IMR-90 (cell line): ENCODE measurements around the gene BICD1. TPM values are rescaled to one million over a fixed set of nuclear protein-coding genes. Genes with fewer than 3 reads are reported as not detected.

Experiments used
- ATAC-seq: fragments of 200-7000 bp; cut with Tn5 transposase; 2 replicates; pipeline ENCODE4 v1.9.1; 2020; ENCODE audit warnings: low read depth, mild to moderate bottlenecking, moderate library complexity
- BruUV-seq: library from RNA; stranded (reverse); fragments of 400-500 nt; replicated peaks from 2 replicates; lab custom pipeline; 2021; lab: Mats Ljungman, UMichigan
- CTCF ChIA-PET: fragments of 300-600 bp; formaldehyde crosslinking; extraction: SDS; loops from one replicate; lab custom pipeline; 2021; ENCODE audit warnings: antibody characterized with exemption; lab: Yijun Ruan, JAX
- POLR2A ChIA-PET: fragments of 300-600 bp; sonication (Branson Sonifier 250); formaldehyde crosslinking; loops from one replicate; lab custom pipeline; 2022; ENCODE audit warnings: antibody characterized with exemption; ENCODE audit not compliant: unreplicated experiment; lab: Charles Lee
- DNase-seq: peaks from one replicate; pipeline ENCODE4 v3.0.0; 2013
- H2AFZ ChIP-seq: replicated peaks from 2 replicates; pipeline ENCODE3; 2013; ENCODE audit warnings: low read length, mild to moderate bottlenecking; ENCODE audit not compliant: poor library complexity
- H2AK5ac ChIP-seq: 2 replicates; pipeline ENCODE4 v1.6.1; 2013; ENCODE audit warnings: low read depth, low read length, inconsistent platforms
- H2AK9ac ChIP-seq: replicated peaks from 2 replicates; pipeline ENCODE3; 2013; ENCODE audit warnings: mild to moderate bottlenecking, low read depth, low read length, moderate library complexity; ENCODE audit not compliant: poor library complexity
- H2BK120ac ChIP-seq: 2 replicates; pipeline ENCODE4 v1.6.1; 2013; ENCODE audit warnings: low read depth, low read length, inconsistent platforms
- H2BK15ac ChIP-seq: 3 replicates; pipeline ENCODE4 v1.6.1; 2013; ENCODE audit warnings: low read depth, low read length, inconsistent platforms
- H2BK20ac ChIP-seq: 2 replicates; pipeline ENCODE4 v1.6.1; 2013; ENCODE audit warnings: low read depth, mild to moderate bottlenecking, inconsistent platforms, low read length, moderate library complexity
- H2BK5ac ChIP-seq: 2 replicates; pipeline ENCODE4 v1.6.1; 2013; ENCODE audit warnings: mild to moderate bottlenecking, low read depth, low read length, inconsistent platforms; ENCODE audit not compliant: poor library complexity, severe bottlenecking
- H3K14ac ChIP-seq: replicated peaks from 2 replicates; pipeline ENCODE4 v1.6.1; 2013; ENCODE audit warnings: low read depth, low read length, inconsistent platforms
- H3K18ac ChIP-seq: 2 replicates; pipeline ENCODE4 v1.6.1; 2013; ENCODE audit warnings: low read depth, low read length, control low read depth
- H3K23ac ChIP-seq: 2 replicates; pipeline ENCODE4 v1.6.1; 2013; ENCODE audit warnings: low read depth, low read length, inconsistent platforms
- H3K27ac ChIP-seq: 2 replicates; pipeline ENCODE4 v1.5.1; 2013; ENCODE audit warnings: mild to moderate bottlenecking, control low read depth, low read length; ENCODE audit not compliant: insufficient read depth
- H3K27me3 ChIP-seq: 2 replicates; pipeline ENCODE4 v1.6.1; 2013; ENCODE audit warnings: low read length; ENCODE audit not compliant: control insufficient read depth, insufficient read depth
- H3K36me3 ChIP-seq: 2 replicates; pipeline ENCODE4 v1.6.1; 2013; ENCODE audit warnings: low read length, mixed read lengths; ENCODE audit not compliant: control insufficient read depth, insufficient read depth
- H3K4ac ChIP-seq: 2 replicates; pipeline ENCODE4 v1.6.1; 2013; ENCODE audit warnings: low read depth, low read length, inconsistent platforms
- H3K4me1 ChIP-seq: 2 replicates; pipeline ENCODE4 v1.6.1; 2013; ENCODE audit warnings: low read length, mixed read lengths; ENCODE audit not compliant: control insufficient read depth, insufficient read depth
- H3K4me2 ChIP-seq: 2 replicates; pipeline ENCODE4 v1.6.1; 2013; ENCODE audit warnings: low read depth, mild to moderate bottlenecking, control low read depth, low read length, moderate library complexity
- H3K4me3 ChIP-seq: 2 replicates; pipeline ENCODE4 v1.5.1; 2013; ENCODE audit warnings: low read depth, mild to moderate bottlenecking, control low read depth, low read length, moderate library complexity; ENCODE audit not compliant: insufficient read depth
- H3K56ac ChIP-seq: 2 replicates; pipeline ENCODE4 v1.6.1; 2013; ENCODE audit warnings: low read length, inconsistent platforms; ENCODE audit not compliant: insufficient read depth; ENCODE audit errors: extremely low read depth
- H3K79me1 ChIP-seq, 2 experiments: 2 replicates each; pipeline ENCODE4 v1.6.1; 2013; ENCODE audit warnings: low read length in 2 of 2, inconsistent platforms in 1 of 2, low read depth in 1 of 2
- H3K9ac ChIP-seq: 2 replicates; pipeline ENCODE4 v1.6.1; 2013; ENCODE audit warnings: low read depth, low read length, control low read depth
- H3K9me1 ChIP-seq: 2 replicates; pipeline ENCODE4 v1.6.1; 2013; ENCODE audit warnings: low read length, inconsistent platforms; ENCODE audit not compliant: insufficient read depth
- H3K9me3 ChIP-seq: 2 replicates; pipeline ENCODE4 v1.6.1; 2013; ENCODE audit warnings: low read length; ENCODE audit not compliant: control insufficient read depth, insufficient read depth
- H4K20me1 ChIP-seq: 2 replicates; pipeline ENCODE4 v1.6.1; 2013; ENCODE audit warnings: low read length, inconsistent platforms; ENCODE audit not compliant: insufficient read depth
- H4K5ac ChIP-seq: 2 replicates; pipeline ENCODE4 v1.6.1; 2013; ENCODE audit warnings: mild to moderate bottlenecking, low read depth, low read length, control low read depth
- H4K8ac ChIP-seq, 2 experiments: 2 replicates each; pipeline ENCODE4 v1.6.1; 2013; ENCODE audit warnings: low read depth in 2 of 2, low read length in 2 of 2, control low read depth in 1 of 2, inconsistent platforms in 1 of 2
- H4K91ac ChIP-seq: 2 replicates; pipeline ENCODE4 v1.6.1; 2013; ENCODE audit warnings: low read depth, low read length, inconsistent platforms; ENCODE audit not compliant: insufficient read depth
- BHLHE40 ChIP-seq: fragments of 150-350 bp; IDR thresholded peaks from 2 replicates; pipeline ENCODE4 v1.6.1; 2016; ENCODE audit warnings: mild to moderate bottlenecking, low read depth, low read length
- CEBPB ChIP-seq: IDR thresholded peaks from 2 replicates; pipeline ENCODE4 v1.6.1; 2012; ENCODE audit warnings: low read depth, low read length, improper control_type of control experiment
- CHD1 ChIP-seq: IDR thresholded peaks from 2 replicates; pipeline ENCODE4 v1.6.1; 2012; ENCODE audit warnings: low read depth, low read length, improper control_type of control experiment
- CTCF ChIP-seq: conservative IDR thresholded peaks from 2 replicates; pipeline ENCODE4 v1.5.1; 2012; ENCODE audit warnings: mild to moderate bottlenecking, low read depth, low read length, improper control_type of control experiment
- FOS ChIP-seq: fragments of 150-350 bp; IDR thresholded peaks from 2 replicates; pipeline ENCODE4 v1.6.1; 2016; ENCODE audit warnings: low read depth, low read length
- MAFK ChIP-seq: IDR thresholded peaks from 2 replicates; pipeline ENCODE4 v1.6.1; 2012; ENCODE audit warnings: low read depth, low read length, improper control_type of control experiment
- MAZ ChIP-seq: IDR thresholded peaks from 2 replicates; pipeline ENCODE4 v1.6.1; 2012; ENCODE audit warnings: low read depth, mild to moderate bottlenecking, low read length, improper control_type of control experiment, moderate library complexity, borderline replicate concordance
- MXI1 ChIP-seq: IDR thresholded peaks from 2 replicates; pipeline ENCODE4 v1.6.1; 2012; ENCODE audit warnings: low read depth, mild to moderate bottlenecking, low read length, moderate library complexity, borderline replicate concordance
- NFE2L2 ChIP-seq: fragments of 150-350 bp; IDR thresholded peaks from 2 replicates; pipeline ENCODE4 v1.6.1; 2016; ENCODE audit warnings: low read depth, mild to moderate bottlenecking, low read length
- POLR2A ChIP-seq: IDR thresholded peaks from 2 replicates; pipeline ENCODE4 v1.6.1; 2012; ENCODE audit warnings: mild to moderate bottlenecking, low read depth, low read length
- RAD21 ChIP-seq: IDR thresholded peaks from 2 replicates; pipeline ENCODE4 v1.6.1; 2012; ENCODE audit warnings: low read length, improper control_type of control experiment
- RCOR1 ChIP-seq: IDR thresholded peaks from 2 replicates; pipeline ENCODE4 v1.6.1; 2012; ENCODE audit warnings: mild to moderate bottlenecking, low read length, improper control_type of control experiment; ENCODE audit not compliant: insufficient replicate concordance
- RFX5 ChIP-seq: IDR thresholded peaks from 2 replicates; pipeline ENCODE4 v1.8.0; 2012; ENCODE audit warnings: low read depth, mild to moderate bottlenecking, low read length, moderate library complexity
- SMC3 ChIP-seq: fragments of 150-350 bp; IDR thresholded peaks from 2 replicates; pipeline ENCODE4 v1.6.1; 2016; ENCODE audit warnings: low read depth, mild to moderate bottlenecking, antibody characterized with exemption, low read length, moderate library complexity
- USF2 ChIP-seq: fragments of 150-350 bp; IDR thresholded peaks from 2 replicates; pipeline ENCODE4 v1.6.1; 2017; ENCODE audit warnings: mild to moderate bottlenecking, antibody characterized with exemption, low read length, low read depth
- dilution Hi-C: fragments of 300-500 bp; cut with HindIII; formaldehyde crosslinking; loops from one replicate; pipeline ENCODE4 v1.14.3; 2018; ENCODE audit warnings: low sequenced_read_pairs; ENCODE audit not compliant: unreplicated experiment
- in situ Hi-C: fragments of 300-500 bp; cut with MboI; formaldehyde crosslinking; loops from 3 replicates; pipeline ENCODE4 v1.14.3; 2019; ENCODE audit warnings: low sequenced_read_pairs, inconsistent platforms, mixed read lengths
- intact Hi-C: fragments of 100-400 bp; cut with micrococcal nuclease; formaldehyde crosslinking; loops from 2 replicates; pipeline ENCODE4 v1.10.0; 2022
- polyA plus RNA-seq, 3 experiments: library from polyadenylated mRNA; depleted of rRNA; stranded (reverse); fragments of >200 nt; gene quantifications; 2 replicates each; pipeline ENCODE4 v1.2.3, GENCODE V29; 2012; ENCODE audit warnings: low replicate concordance in 1 of 3
- total RNA-seq: library from RNA; depleted of rRNA; stranded (reverse); fragments of >200 nt; gene quantifications from 2 replicates; pipeline ENCODE4 v1.2.3, GENCODE V29; 2012
- TF ChIP-seq, protein P1 (sequence below): fragments of 150-350 bp; IDR thresholded peaks from 2 replicates; pipeline ENCODE4 v1.6.1; 2016; ENCODE audit warnings: low read depth, mild to moderate bottlenecking, low read length, moderate library complexity, borderline replicate concordance

Gene BICD1
- total and polyA plus RNA-seq, 2 of the 4 experiments (the other 2 are of a cell fraction): 17.2 to 21.8 TPM

GRCh38 chr12:32149489-32149888, 42.8 kb downstream of the BICD1 start:
- DNase-seq (no peak), ATAC-seq (no peak)
- CTCF ChIA-PET: no interaction called here
- no peak overlapping the region for H2BK120ac ChIP-seq
- intact Hi-C loops (no loop called here), dilution Hi-C loops (no loop called here), in situ Hi-C loops (no loop called here)
- H3K56ac ChIP-seq: no peak overlapping the region
- no peaks in the 10 kb centered on the region for H3K4me1 ChIP-seq
- peaks cover 9% of the 10 kb centered on the region; the same call in 1 of the 2 replicates for H4K20me1 ChIP-seq
- H4K91ac ChIP-seq: no peak overlapping the region
- no peak overlapping the region for H3K18ac ChIP-seq
- no peak overlapping the region for H3K4me2 ChIP-seq
- H3K4ac ChIP-seq: no peak overlapping the region
- no peak overlapping the region for H2AFZ ChIP-seq
- no peak overlapping the region for H2AK9ac ChIP-seq
- peaks cover 32 to 56% of the 10 kb centered on the region in 2 experiments for H3K79me1 ChIP-seq
- H3K9ac ChIP-seq: no peak overlapping the region
- H2AK5ac ChIP-seq: no peak overlapping the region
- H2BK20ac ChIP-seq: no peak overlapping the region
- H3K4me3 ChIP-seq: no peak overlapping the region
- POLR2A ChIA-PET: no interaction called here
- no peaks in the 10 kb centered on the region for H3K27me3 ChIP-seq
- peaks cover 5% of the 10 kb centered on the region for H3K36me3 ChIP-seq
- H3K23ac ChIP-seq: no peak overlapping the region
- no peak for TF ChIP-seq BHLHE40
- TF ChIP-seq NFE2L2: no peak
- TF ChIP-seq CTCF: no peak
- TF ChIP-seq USF2: no peak
- no peak for TF ChIP-seq RCOR1
- TF ChIP-seq FOS: no peak
- TF ChIP-seq SMC3: no peak
- no peak for TF ChIP-seq MXI1
- TF ChIP-seq, protein P1, sequence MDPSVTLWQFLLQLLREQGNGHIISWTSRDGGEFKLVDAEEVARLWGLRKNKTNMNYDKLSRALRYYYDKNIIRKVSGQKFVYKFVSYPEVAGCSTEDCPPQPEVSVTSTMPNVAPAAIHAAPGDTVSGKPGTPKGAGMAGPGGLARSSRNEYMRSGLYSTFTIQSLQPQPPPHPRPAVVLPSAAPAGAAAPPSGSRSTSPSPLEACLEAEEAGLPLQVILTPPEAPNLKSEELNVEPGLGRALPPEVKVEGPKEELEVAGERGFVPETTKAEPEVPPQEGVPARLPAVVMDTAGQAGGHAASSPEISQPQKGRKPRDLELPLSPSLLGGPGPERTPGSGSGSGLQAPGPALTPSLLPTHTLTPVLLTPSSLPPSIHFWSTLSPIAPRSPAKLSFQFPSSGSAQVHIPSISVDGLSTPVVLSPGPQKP: no peak
- no peak for TF ChIP-seq POLR2A
- no peak for TF ChIP-seq RAD21
- TF ChIP-seq MAZ: no peak
- no peak for TF ChIP-seq CHD1
- TF ChIP-seq CEBPB: no peak
- no peak for TF ChIP-seq MAFK
- no peak for TF ChIP-seq RFX5
- no TSS peak for BruUV-seq
- H2BK15ac ChIP-seq: no peak overlapping the region
- 0 out of 2 replicates have a peak, but pooled peaks cover 2% of the 10 kb centered on the region for H3K9me3 ChIP-seq
- H3K27ac ChIP-seq: no peak overlapping the region
- no peak overlapping the region for H2BK5ac ChIP-seq
- no peak overlapping the region for H4K5ac ChIP-seq
- H4K8ac ChIP-seq: no peak overlapping the region
- H3K14ac ChIP-seq: no peak overlapping the region
- H3K9me1 ChIP-seq: peaks cover 3% of the 10 kb centered on the region; the same call in 1 of the 2 replicates
